Muscle layer of duodenum (tissue), 2 donors: Measurements from ENCODE around the gene ZFP36L2.

Experiments
- H3K27ac ChIP-seq: one replicate; pipeline ENCODE4 v1.7.0; 2013; ENCODE audit warnings: mild to moderate bottlenecking, low read length
- H3K27me3 ChIP-seq: one replicate; pipeline ENCODE4 v1.7.0; 2013; ENCODE audit warnings: low read depth, mild to moderate bottlenecking, control low read depth, low read length
- H3K36me3 ChIP-seq, 2 donors: one replicate each; pipeline ENCODE4 v1.7.0; 2013; ENCODE audit warnings: low read length in 2 of 2, control low read depth in 1 of 2, mild to moderate bottlenecking in 1 of 2; ENCODE audit not compliant: insufficient read depth in 2 of 2, control insufficient read depth in 1 of 2
- H3K4me1 ChIP-seq, 2 donors: one replicate each; pipeline ENCODE4 v1.7.0; 2013; ENCODE audit warnings: low read length in 2 of 2, mild to moderate bottlenecking in 2 of 2, control low read depth in 1 of 2, moderate library complexity in 1 of 2; ENCODE audit not compliant: insufficient read depth in 2 of 2, control insufficient read depth in 1 of 2
- H3K4me3 ChIP-seq, 2 donors: one replicate each; pipeline ENCODE4 v1.7.0; 2013; ENCODE audit warnings: low read length in 2 of 2, low read depth in 1 of 2, mild to moderate bottlenecking in 1 of 2
- H3K9me3 ChIP-seq, 2 donors: one replicate each; pipeline ENCODE4 v1.7.0; 2013; ENCODE audit warnings: low read length in 2 of 2, control low read depth in 1 of 2, mild to moderate bottlenecking in 1 of 2; ENCODE audit not compliant: control insufficient read depth in 1 of 2
- donor health status: healthy.

The ZFP36L2 gene

DNA sequence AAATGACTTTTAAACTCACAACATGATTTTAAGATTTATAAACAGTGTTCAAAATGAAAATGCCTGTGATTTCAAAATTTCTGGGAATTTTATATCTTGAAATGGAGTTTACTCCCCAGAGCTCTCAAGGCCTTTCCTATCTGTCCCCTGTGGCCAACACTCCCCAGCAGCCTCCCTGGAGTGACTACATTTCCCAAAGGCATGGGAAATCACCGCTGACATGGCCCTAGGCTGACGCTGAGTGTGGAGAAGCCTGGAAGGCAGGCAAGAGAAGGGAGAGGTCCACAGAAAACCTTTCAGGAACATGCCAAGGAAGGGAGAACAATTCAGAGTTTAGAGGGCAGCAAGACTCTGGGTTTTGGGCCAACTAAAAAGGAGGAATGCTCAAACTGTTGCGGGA is 20.2 kb upstream of the ZFP36L2 start:
- Histone ChIP-seq H3K4me3 (no peak overlapping the region), H3K27me3 (no peaks in the 10 kb centered on the region), H3K9me3 (no peaks in the 10 kb centered on the region), H3K36me3 (no peaks in the 10 kb centered on the region), H3K27ac (no peak overlapping the region), H3K4me1 (peaks cover 8 to 13% of the 10 kb centered on the region in 2 donors)

DNA sequence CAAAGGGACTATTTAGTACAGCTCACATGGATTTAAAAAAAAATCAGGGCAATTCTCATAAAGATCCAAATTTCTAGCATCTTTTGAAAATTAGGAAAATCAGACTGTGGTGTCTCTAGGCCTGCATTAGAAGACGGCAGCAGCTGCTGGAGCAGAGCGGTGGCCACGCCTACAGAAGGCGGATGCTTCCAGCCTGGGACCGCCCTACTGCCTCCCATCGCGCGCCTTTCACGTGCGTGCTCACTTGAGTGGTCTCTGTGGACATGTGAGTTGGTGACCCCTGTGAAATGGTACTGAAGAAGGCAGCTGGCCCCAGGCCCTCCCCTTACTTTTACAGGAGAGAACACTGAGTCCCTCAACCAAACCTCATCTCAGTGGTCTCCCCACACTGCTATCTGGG is 15.2 kb upstream of the ZFP36L2 start:
- H3K27ac ChIP-seq = no peak overlapping the region
- H3K4me1 ChIP-seq = peaks cover 0 to 4% of the 10 kb centered on the region in 2 donors
- no peak overlapping the region for H3K4me3 ChIP-seq
- H3K9me3 ChIP-seq = no peaks in the 10 kb centered on the region
- no peaks in the 10 kb centered on the region for H3K36me3 ChIP-seq
- H3K27me3 ChIP-seq = no peaks in the 10 kb centered on the region

- H3K27me3 ChIP-seq = no peaks in the 10 kb centered on the region
- no peak overlapping the region for H3K4me3 ChIP-seq
- peak overlapping the region; percentile 74 for H3K27ac ChIP-seq
- H3K4me1 ChIP-seq = peaks cover 0 to 4% of the 10 kb centered on the region in 2 donors
- no peaks in the 10 kb centered on the region for H3K9me3 ChIP-seq
- H3K36me3 ChIP-seq = no peaks in the 10 kb centered on the region
These were observed 14.4 kb upstream of the ZFP36L2 start for GRCh38 chr2:43240766-43241150.

DNA sequence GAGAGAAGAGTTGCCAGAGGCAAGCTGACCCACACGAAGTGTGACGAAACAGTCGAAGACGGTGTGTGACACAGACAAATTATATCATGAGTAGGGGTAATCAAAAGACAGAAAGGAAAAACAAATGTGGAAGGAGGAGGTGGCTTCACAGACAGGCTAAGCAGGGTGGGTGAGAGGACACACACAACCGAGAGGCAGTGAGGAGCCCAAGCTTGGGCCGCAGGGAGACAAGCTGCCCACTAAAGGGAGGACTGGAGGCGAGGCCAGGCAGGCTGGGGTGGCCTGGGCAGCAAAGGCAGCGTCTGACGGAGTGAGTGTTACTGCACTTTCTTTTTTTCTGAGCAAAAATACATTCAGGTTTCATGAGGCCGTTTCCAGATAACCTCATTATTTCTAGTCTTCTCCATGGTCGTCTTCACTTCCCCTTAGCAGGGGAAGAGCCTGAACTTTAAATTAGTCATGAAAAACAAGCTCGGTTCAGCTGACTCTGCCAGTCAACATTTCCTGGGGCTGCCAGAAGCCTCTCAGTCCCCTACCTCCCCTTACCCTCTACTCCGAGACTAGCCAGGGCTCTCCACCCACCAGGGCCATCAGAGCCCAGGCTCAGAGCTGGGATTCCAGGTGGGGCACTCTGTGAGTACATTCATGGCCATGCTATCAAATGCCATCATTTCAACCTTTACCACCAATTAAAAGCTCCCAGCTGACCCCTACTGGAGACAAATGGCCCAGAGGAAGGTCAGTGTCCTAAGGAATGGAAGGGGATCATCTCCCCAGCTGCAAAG is 13.8 kb upstream of the ZFP36L2 start:
- H3K4me1 ChIP-seq = peaks cover 0 to 4% of the 10 kb centered on the region in 2 donors
- no peaks in the 10 kb centered on the region for H3K36me3 ChIP-seq
- H3K27ac ChIP-seq = peak overlapping the region; percentile 74
- no peaks in the 10 kb centered on the region for H3K27me3 ChIP-seq
- no peaks in the 10 kb centered on the region for H3K9me3 ChIP-seq
- no peak overlapping the region for H3K4me3 ChIP-seq

DNA sequence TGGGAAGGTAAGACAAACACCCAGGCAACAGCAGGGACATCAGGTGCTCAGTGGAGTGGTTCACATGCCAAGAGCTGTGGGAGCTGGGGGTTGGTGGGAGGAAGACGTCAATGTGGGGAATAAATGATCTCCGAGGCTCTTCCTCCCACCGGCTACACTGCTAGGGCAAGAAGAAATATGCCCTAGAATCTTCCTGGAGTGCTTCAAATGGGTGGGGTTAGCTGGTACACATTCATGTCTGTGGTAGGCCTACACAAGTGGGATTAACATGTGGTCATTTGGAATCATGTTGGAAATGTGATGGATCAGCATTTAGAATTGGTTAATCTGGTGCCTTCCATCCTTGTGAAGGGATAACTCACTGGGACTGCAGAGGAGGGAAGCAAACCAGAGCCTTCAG is 12.4 kb upstream of the ZFP36L2 start:
- no peaks in the 10 kb centered on the region for H3K27me3 ChIP-seq
- no peaks in the 10 kb centered on the region for H3K36me3 ChIP-seq
- no peaks in the 10 kb centered on the region for H3K4me1 ChIP-seq
- H3K9me3 ChIP-seq = no peaks in the 10 kb centered on the region
- H3K27ac ChIP-seq = no peak overlapping the region
- H3K4me3 ChIP-seq = no peak overlapping the region

DNA sequence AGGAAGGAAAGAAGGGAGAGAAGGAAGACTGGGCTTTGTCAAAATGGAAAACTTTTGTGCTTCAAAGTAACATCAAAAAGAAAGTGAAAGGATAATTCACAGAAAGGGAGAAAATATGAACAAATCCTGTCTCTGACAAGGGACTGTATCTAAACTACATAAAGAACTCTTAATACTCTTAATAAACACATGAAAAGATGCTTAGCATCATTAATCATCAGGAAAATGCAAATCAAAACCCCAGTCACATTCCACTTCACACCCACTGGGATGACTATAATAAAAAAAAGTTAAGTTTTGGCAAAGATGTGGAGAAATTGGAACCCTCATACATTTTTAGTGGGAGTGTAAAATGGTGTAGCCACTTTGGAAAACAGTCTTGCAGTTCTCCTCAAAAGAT is 11.8 kb upstream of the ZFP36L2 start:
- Histone ChIP-seq H3K4me1 (no peaks in the 10 kb centered on the region), H3K9me3 (no peaks in the 10 kb centered on the region), H3K27me3 (no peaks in the 10 kb centered on the region), H3K36me3 (no peaks in the 10 kb centered on the region), H3K27ac (no peak overlapping the region), H3K4me3 (no peak overlapping the region)

- Histone ChIP-seq H3K27ac (peak overlapping the region; percentile 14), H3K4me3 (no peak overlapping the region), H3K4me1 (peaks cover 7 to 9% of the 10 kb centered on the region in 2 donors), H3K27me3 (no peaks in the 10 kb centered on the region), H3K9me3 (no peaks in the 10 kb centered on the region), H3K36me3 (peaks cover 0 to 12% of the 10 kb centered on the region in 2 donors)
These were observed 7.1 kb upstream of the ZFP36L2 start for GRCh38 chr2:43233218-43234212.

DNA sequence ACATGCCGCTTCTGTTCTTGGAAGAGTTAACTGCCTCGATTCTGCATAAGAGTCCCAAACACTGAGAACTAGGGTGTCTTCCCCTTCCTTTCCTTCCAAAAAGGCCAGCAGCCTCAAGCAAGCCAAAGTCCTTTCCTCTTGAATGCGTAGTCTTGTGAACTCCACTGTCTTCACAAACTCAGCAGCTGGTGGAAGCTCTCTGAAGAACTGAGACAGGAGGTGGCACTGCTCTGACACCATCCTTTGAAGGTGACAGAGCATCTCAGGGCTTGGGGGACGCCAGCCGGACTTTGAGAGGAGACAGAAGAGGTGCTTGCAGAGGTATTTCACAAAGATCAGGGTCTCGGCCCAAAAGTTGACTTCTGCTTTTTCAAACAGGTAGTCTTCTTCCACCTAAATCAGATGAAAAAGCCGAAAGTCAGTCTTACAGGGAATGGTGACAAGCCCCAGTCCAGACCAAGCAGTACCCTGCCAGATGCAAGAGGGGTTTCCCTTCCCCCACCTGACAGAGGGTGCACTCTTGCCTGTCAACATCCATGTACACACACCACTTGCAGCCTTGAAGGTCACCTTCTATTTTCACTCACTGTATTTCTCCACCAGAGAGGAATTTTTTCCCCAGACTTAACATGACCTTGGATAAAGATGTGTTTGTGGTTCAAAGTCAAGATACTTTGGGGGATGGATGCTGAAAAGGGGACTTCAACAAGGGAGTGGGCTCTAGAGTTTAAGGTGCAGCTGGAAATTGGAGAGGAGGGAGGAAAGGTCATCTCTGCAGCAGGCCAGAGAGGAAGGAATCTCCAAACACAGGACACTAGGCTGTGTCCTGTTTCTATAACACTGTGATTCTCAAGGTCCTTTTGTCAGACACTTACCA is 4.8 kb upstream of the ZFP36L2 start:
- peaks cover 0 to 12% of the 10 kb centered on the region in 2 donors for H3K36me3 ChIP-seq
- H3K27me3 ChIP-seq = no peaks in the 10 kb centered on the region
- no peaks in the 10 kb centered on the region for H3K9me3 ChIP-seq
- peaks cover 12 to 16% of the 10 kb centered on the region in 2 donors for H3K4me1 ChIP-seq
- no peak overlapping the region for H3K27ac ChIP-seq
- H3K4me3 ChIP-seq = no peak overlapping the region

- H3K4me1 ChIP-seq = peaks cover 12 to 16% of the 10 kb centered on the region in 2 donors
- no peak overlapping the region for H3K4me3 ChIP-seq
- no peaks in the 10 kb centered on the region for H3K9me3 ChIP-seq
- no peak overlapping the region for H3K27ac ChIP-seq
- peaks cover 0 to 14% of the 10 kb centered on the region in 2 donors for H3K36me3 ChIP-seq
- no peaks in the 10 kb centered on the region for H3K27me3 ChIP-seq
These were observed 4.0 kb upstream of the ZFP36L2 start for GRCh38 chr2:43230351-43230885.

GRCh38 chr2:43228756-43229659 is 2.6 kb upstream of the ZFP36L2 start:
- peaks cover under 1 to 25% of the 10 kb centered on the region in 2 donors for H3K36me3 ChIP-seq
- no peaks in the 10 kb centered on the region for H3K9me3 ChIP-seq
- no peak overlapping the region for H3K4me3 ChIP-seq
- H3K27me3 ChIP-seq = no peaks in the 10 kb centered on the region
- peaks cover 12 to 16% of the 10 kb centered on the region in 2 donors for H3K4me1 ChIP-seq
- peak overlapping the region; percentile 81 for H3K27ac ChIP-seq
